ENCODE results near the gene FAM168A. TPM values are rescaled to one million over a fixed set of nuclear protein-coding genes. Genes with fewer than 3 reads are reported as not detected.

The FAM168A gene
- total RNA-seq, 3 donors from 2014 or later (not counting 1 experiment from before 2014, with no cell fraction given), result 27.4 to 39.8 (median 30.4) TPM

- Mint-ChIP-seq H3K4me1 (peaks cover 11 to 12% of the 10 kb centered on the region in 2 donors), H3K36me3 (no peaks in the 10 kb centered on the region), H3K4me3 (no peak overlapping the region), H3K9me3 (no peaks in the 10 kb centered on the region), H3K27me3 (ENCODE audit: low read depth in 2 of 2) (no peaks in the 10 kb centered on the region), H3K27ac (no peak overlapping the region)
- H3K9me3 ChIP-seq (ENCODE audit: control insufficient read depth, insufficient read depth, low read length), result no peaks in the 10 kb centered on the region
- no peak for ATAC-seq
- H3K27me3 ChIP-seq (ENCODE audit: control insufficient read depth, insufficient read depth, low read length), result no peaks in the 10 kb centered on the region
- H3K27ac ChIP-seq (ENCODE audit: low read length), result no peak overlapping the region
- intact Hi-C loops (cut with micrococcal nuclease), result no loop called here
- peaks cover 7% of the 10 kb centered on the region for H3K36me3 ChIP-seq (ENCODE audit: control insufficient read depth, insufficient read depth, low read length)
- peaks cover 1% of the 10 kb centered on the region for H3K4me1 ChIP-seq (ENCODE audit: control insufficient read depth, insufficient read depth, low read length)
- TF ChIP-seq CTCF (IDR thresholded peaks at IDR 0.05), result no peak
- DNase-seq, result no peak
- H3K4me3 ChIP-seq (ENCODE audit: low read length), result no peak overlapping the region
Measured at GRCh38 chr11:73420136-73420535, 177.8 kb downstream of the FAM168A start.

GRCh38 chr11:73416786-73417185 lies 181.1 kb downstream of the FAM168A start:
- H3K9me3 ChIP-seq (ENCODE audit: control insufficient read depth, insufficient read depth, low read length), result no peaks in the 10 kb centered on the region
- H3K4me1 Mint-ChIP-seq, result peaks cover 15 to 20% of the 10 kb centered on the region in 2 donors
- no peak overlapping the region for H3K27ac ChIP-seq (ENCODE audit: low read length)
- no peaks in the 10 kb centered on the region for H3K4me1 ChIP-seq (ENCODE audit: control insufficient read depth, insufficient read depth, low read length)
- 98% methylated on average over 2 of the region's 2 CpGs for WGBS (ENCODE audit: insufficient coverage)
- ATAC-seq (no peak), DNase-seq (no peak)
- no peaks in the 10 kb centered on the region for H3K9me3 Mint-ChIP-seq
- no peaks in the 10 kb centered on the region for H3K36me3 Mint-ChIP-seq
- H3K27me3 ChIP-seq (ENCODE audit: control insufficient read depth, insufficient read depth, low read length), result no peaks in the 10 kb centered on the region
- no peaks in the 10 kb centered on the region for H3K27me3 Mint-ChIP-seq (ENCODE audit: low read depth in 2 of 2)
- H3K27ac Mint-ChIP-seq, result no peak overlapping the region
- peaks cover 7% of the 10 kb centered on the region for H3K36me3 ChIP-seq (ENCODE audit: control insufficient read depth, insufficient read depth, low read length)
- no peak overlapping the region for H3K4me3 Mint-ChIP-seq
- H3K4me3 ChIP-seq (ENCODE audit: low read length), result no peak overlapping the region
- intact Hi-C loops (cut with micrococcal nuclease), result no loop called here
- no peak for TF ChIP-seq CTCF (IDR thresholded peaks at IDR 0.05)

- H3K4me3 Mint-ChIP-seq, result no peak overlapping the region
- no peaks in the 10 kb centered on the region for H3K9me3 ChIP-seq (ENCODE audit: control insufficient read depth, insufficient read depth, low read length)
- ATAC-seq (no peak), DNase-seq (no peak)
- no peaks in the 10 kb centered on the region for H3K4me1 ChIP-seq (ENCODE audit: control insufficient read depth, insufficient read depth, low read length)
- WGBS (ENCODE audit: insufficient coverage), result 95% methylated on average over 2 of the region's 4 CpGs
- intact Hi-C loops (cut with micrococcal nuclease), result no loop called here
- H3K36me3 ChIP-seq (ENCODE audit: control insufficient read depth, insufficient read depth, low read length), result peaks cover 8% of the 10 kb centered on the region
- no peaks in the 10 kb centered on the region for H3K9me3 Mint-ChIP-seq
- H3K27me3 Mint-ChIP-seq (ENCODE audit: low read depth in 2 of 2), result no peaks in the 10 kb centered on the region
- H3K36me3 Mint-ChIP-seq, result no peaks in the 10 kb centered on the region
- no peak overlapping the region for H3K4me3 ChIP-seq (ENCODE audit: low read length)
- peaks cover 15 to 20% of the 10 kb centered on the region in 2 donors for H3K4me1 Mint-ChIP-seq
- TF ChIP-seq CTCF (IDR thresholded peaks at IDR 0.05), result no peak
- no peak overlapping the region for H3K27ac Mint-ChIP-seq
- H3K27ac ChIP-seq (ENCODE audit: low read length), result no peak overlapping the region
- H3K27me3 ChIP-seq (ENCODE audit: control insufficient read depth, insufficient read depth, low read length), result no peaks in the 10 kb centered on the region
Measured at GRCh38 chr11:73415854-73416615, 181.9 kb downstream of the FAM168A start.

Measured in natural killer cell (primary cell).